ENCODE results near the gene TIAL1.
"Not testable (repeated sequence)": the region's sequence is repeated elsewhere in the genome, so short reads cannot be mapped to it uniquely, and the experiment has no call there.

The TIAL1 gene

GRCh38 chr10:119545310-119545709 lies 51.5 kb downstream of the TIAL1 start:
- DNase-seq = no peak

- DNase-seq = no peak
Observed at GRCh38 chr10:119543814-119544642, 52.7 kb downstream of the TIAL1 start.

GRCh38 chr10:119542988-119543813 lies 53.6 kb downstream of the TIAL1 start:
- no peak for DNase-seq

GRCh38 chr10:119542357-119542987 lies 54.3 kb downstream of the TIAL1 start, which contains the start of gene RGS10:
Gene RGS10 (minus strand): TSS chr10:119542719. CDS start chr10:119542638, 81 bp downstream.
- DNase-seq = no peak

GRCh38 chr10:119541459-119542356 lies 55.1 kb downstream of the TIAL1 start:
- DNase-seq = no peak

- DNase-seq = no peak
Observed at GRCh38 chr10:119541046-119541445, 55.7 kb downstream of the TIAL1 start.

GRCh38 chr10:119540038-119540437 lies 56.7 kb downstream of the TIAL1 start:
- DNase-seq = no peak

- no peak for DNase-seq
Observed at GRCh38 chr10:119539359-119539825, 57.4 kb downstream of the TIAL1 start.

- no peak for DNase-seq
Observed at GRCh38 chr10:119538632-119539358, 58.0 kb downstream of the TIAL1 start.

GRCh38 chr10:119537953-119538630 lies 58.7 kb downstream of the TIAL1 start:
- no peak for DNase-seq

- DNase-seq = no peak
Observed at GRCh38 chr10:119536508-119537025, 60.2 kb downstream of the TIAL1 start.

- no peak for DNase-seq
Observed at GRCh38 chr10:119535837-119536507, 60.8 kb downstream of the TIAL1 start.

GRCh38 chr10:119535305-119535704 lies 61.5 kb downstream of the TIAL1 start:
- no peak for DNase-seq

GRCh38 chr10:119533473-119533872 lies 63.3 kb downstream of the TIAL1 start:
- DNase-seq = no peak

GRCh38 chr10:119532791-119533190 lies 64.0 kb downstream of the TIAL1 start:
- DNase-seq = not testable (repeated sequence)

GRCh38 chr10:119532251-119532650 lies 64.5 kb downstream of the TIAL1 start:
- DNase-seq = not testable (repeated sequence)

GRCh38 chr10:119531067-119531466 lies 65.7 kb downstream of the TIAL1 start:
- DNase-seq = no peak

- DNase-seq = not testable (repeated sequence)
Observed at GRCh38 chr10:119528663-119529237, 68.0 kb downstream of the TIAL1 start.

All from NCI-H2227 treated with DMSO at 0.1 percent for 48 hours (cell line).